SW480 (cell line): ENCODE data around the gene CD300LB.
"Not testable (repeated sequence)": the region's sequence is repeated elsewhere in the genome, so short reads cannot be mapped to it uniquely, and the experiment has no call there.

ENCODE experiments used
- DNase-seq: peaks from one replicate; pipeline ENCODE4 v3.0.0-alpha.2; 2016; ENCODE audit warnings: low spot score

The CD300LB gene

GRCh38 chr17:74525781-74526288 lies 5.4 kb downstream of the CD300LB start:
- no peak for DNase-seq

- DNase-seq, result no peak
Observed at GRCh38 chr17:74525465-74525725, 5.9 kb downstream of the CD300LB start.

- DNase-seq, result no peak
Observed at GRCh38 chr17:74524653-74525464, 6.4 kb downstream of the CD300LB start.

GRCh38 chr17:74523308-74523707 lies 8.0 kb downstream of the CD300LB start:
- no peak for DNase-seq

GRCh38 chr17:74522381-74523105 lies 8.7 kb downstream of the CD300LB start:
- no peak for DNase-seq

- DNase-seq, result no peak
Observed at GRCh38 chr17:74521701-74522201, 9.5 kb downstream of the CD300LB start.

- DNase-seq, result no peak
Observed at GRCh38 chr17:74520790-74521480, 10.3 kb downstream of the CD300LB start.

- DNase-seq, result no peak
Observed at GRCh38 chr17:74520016-74520434, 11.2 kb downstream of the CD300LB start.

GRCh38 chr17:74518413-74518981 lies 12.8 kb downstream of the CD300LB start:
- not testable (repeated sequence) for DNase-seq

GRCh38 chr17:74516561-74517328 lies 14.5 kb downstream of the CD300LB start:
- DNase-seq, result no peak

- DNase-seq, result no peak
Observed at GRCh38 chr17:74515941-74516340, 15.3 kb downstream of the CD300LB start.

GRCh38 chr17:74514632-74515334 lies 16.5 kb downstream of the CD300LB start:
- no peak for DNase-seq

- DNase-seq, result no peak
Observed at GRCh38 chr17:74513987-74514631, 17.2 kb downstream of the CD300LB start.

- DNase-seq, result no peak
Observed at GRCh38 chr17:74512624-74513091, 18.6 kb downstream of the CD300LB start.

GRCh38 chr17:74512036-74512435 lies 19.2 kb downstream of the CD300LB start:
- DNase-seq, result no peak

GRCh38 chr17:74508156-74508555 lies 23.1 kb downstream of the CD300LB start:
- DNase-seq, result no peak

GRCh38 chr17:74503949-74504348 lies 27.3 kb downstream of the CD300LB start:
- DNase-seq, result not testable (repeated sequence)

- DNase-seq, result no peak
Observed at GRCh38 chr17:74502861-74503260, 28.4 kb downstream of the CD300LB start.

GRCh38 chr17:74499992-74500391 lies 31.3 kb downstream of the CD300LB start:
- no peak for DNase-seq

- DNase-seq, result no peak
Observed at GRCh38 chr17:74497471-74497870, 33.8 kb downstream of the CD300LB start.
